SW 1271 (cell line): ENCODE measurements around the gene PAK4.
"Not testable (repeated sequence)": the region's sequence is repeated elsewhere in the genome, so short reads cannot be mapped to it uniquely, and the experiment has no call there.

Experiments used
- DNase-seq, 2 experiments: peaks; one replicate each; lab custom pipeline; 2025; lab: John Stamatoyannopoulos, UW

The PAK4 gene

GRCh38 chr19:39130337-39131254 lies 5.0 kb downstream of the PAK4 start:
- DNase-seq = no peak

- DNase-seq = no peak
Observed at GRCh38 chr19:39131255-39131755, 5.7 kb downstream of the PAK4 start.

- DNase-seq = no peak
Observed at GRCh38 chr19:39132344-39132969, 6.9 kb downstream of the PAK4 start.

- DNase-seq = no peak
Observed at GRCh38 chr19:39133431-39134270, 8.1 kb downstream of the PAK4 start.

GRCh38 chr19:39135701-39136100 lies 10.1 kb downstream of the PAK4 start:
- no peak for DNase-seq

GRCh38 chr19:39136225-39136940 lies 10.8 kb downstream of the PAK4 start:
- DNase-seq = no peak

- no peak for DNase-seq
Observed at GRCh38 chr19:39137131-39137530, 11.5 kb downstream of the PAK4 start.

- DNase-seq = no peak
Observed at GRCh38 chr19:39138221-39139211, 12.9 kb downstream of the PAK4 start.

- no peak for DNase-seq
Observed at GRCh38 chr19:39139305-39139874, 13.8 kb downstream of the PAK4 start.

GRCh38 chr19:39139971-39140453 lies 14.4 kb downstream of the PAK4 start:
- DNase-seq = no peak

- no peak for DNase-seq
Observed at GRCh38 chr19:39140594-39140993, 15.0 kb downstream of the PAK4 start.

GRCh38 chr19:39141929-39142328 lies 16.3 kb downstream of the PAK4 start:
- DNase-seq = no peak

GRCh38 chr19:39142630-39143029 lies 17.0 kb downstream of the PAK4 start:
- DNase-seq = no peak

- DNase-seq = not testable (repeated sequence)
Observed at GRCh38 chr19:39143757-39144289, 18.2 kb downstream of the PAK4 start.

GRCh38 chr19:39144290-39145071 lies 18.9 kb downstream of the PAK4 start:
- no peak for DNase-seq

GRCh38 chr19:39145180-39145953 lies 19.8 kb downstream of the PAK4 start:
- DNase-seq = no peak

- no peak for DNase-seq
Observed at GRCh38 chr19:39146091-39146490, 20.5 kb downstream of the PAK4 start.
